ENCODE measurements around the gene TSFM.

The TSFM gene

GRCh38 chr12:57846577-57847319 is 64.2 kb downstream of the TSFM start, which contains the start of gene CTDSP2:
CTDSP2 (minus strand) TSS chr12:57846729; CDS start chr12:57846435, 294 bp downstream.
- no peak for TF ChIP-seq EZH2phosphoT487 (IDR thresholded peaks at IDR 0.05; ENCODE audit: low read depth)
- no peak for TF ChIP-seq CTCF (IDR thresholded peaks at IDR 0.05; ENCODE audit: low read depth, low read length)

More at GRCh38 chr12:57846577-57847319, 64.2 kb downstream of the TSFM start, which contains the start of gene CTDSP2:
- Histone ChIP-seq H3K27me3 (ENCODE audit: low read depth, low read length) (peaks cover 24% of the 10 kb centered on the region), H3K9me3 (ENCODE audit: insufficient read depth, low read length) (no peaks in the 10 kb centered on the region), H2AFZ (ENCODE audit: low read depth, low read length) (peak within 1 kb of the TSS; percentile 93), H4K20me1 (ENCODE audit: insufficient read depth, low read length) (peaks cover 30% of the 10 kb centered on the region), H3K27ac (ENCODE audit: low read length) (peak within 1 kb of the TSS; percentile 71), H3K4me3 (ENCODE audit: low read length) (peak within 1 kb of the TSS; percentile 89), H3K4me1 (ENCODE audit: low read length) (peaks cover 38% of the 10 kb centered on the region), H3K9ac (ENCODE audit: low read length) (peak within 1 kb of the TSS; percentile 90), H3K79me2 (ENCODE audit: low read length) (peaks cover 46% of the 10 kb centered on the region), H3K36me3 (replicated peaks; ENCODE audit: low read depth, low read length) (peaks cover 5% of the 10 kb centered on the region), H3K4me2 (ENCODE audit: low read length) (peak within 1 kb of the TSS; percentile 98)

Data from OCI-LY3 (cell line).